ENCODE results near the gene AGRN. TPM values are rescaled to one million over a fixed set of nuclear protein-coding genes. Genes with fewer than 3 reads are reported as not detected.

AGRN gene
- 157 and 485 TPM in 2 replicates for total RNA-seq

DNA sequence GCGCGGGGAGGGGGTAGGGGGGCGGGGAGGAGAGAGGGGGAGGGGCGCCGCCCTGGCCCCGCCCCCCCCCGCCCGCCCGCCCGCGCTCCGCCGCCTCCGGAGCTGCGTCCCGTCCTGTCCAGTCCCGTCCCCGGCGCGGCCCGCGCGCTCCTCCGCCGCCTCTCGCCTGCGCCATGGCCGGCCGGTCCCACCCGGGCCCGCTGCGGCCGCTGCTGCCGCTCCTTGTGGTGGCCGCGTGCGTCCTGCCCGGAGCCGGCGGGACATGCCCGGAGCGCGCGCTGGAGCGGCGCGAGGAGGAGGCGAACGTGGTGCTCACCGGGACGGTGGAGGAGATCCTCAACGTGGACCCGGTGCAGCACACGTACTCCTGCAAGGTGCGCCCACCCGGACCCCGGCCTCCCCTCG is at the start of gene AGRN:
Gene AGRN, plus strand, starts transcription at position 121 of the 405 bp plus-strand sequence. Its CDS starts 53 bp downstream, at position 174.

GRCh38 chr1:981955-982558 is 37.9 kb upstream of the AGRN start, which contains the start of gene PERM1:
Gene PERM1, minus strand, starts transcription at chr1:982093. Its CDS starts 1,064 bp downstream, at chr1:981029.

DNA sequence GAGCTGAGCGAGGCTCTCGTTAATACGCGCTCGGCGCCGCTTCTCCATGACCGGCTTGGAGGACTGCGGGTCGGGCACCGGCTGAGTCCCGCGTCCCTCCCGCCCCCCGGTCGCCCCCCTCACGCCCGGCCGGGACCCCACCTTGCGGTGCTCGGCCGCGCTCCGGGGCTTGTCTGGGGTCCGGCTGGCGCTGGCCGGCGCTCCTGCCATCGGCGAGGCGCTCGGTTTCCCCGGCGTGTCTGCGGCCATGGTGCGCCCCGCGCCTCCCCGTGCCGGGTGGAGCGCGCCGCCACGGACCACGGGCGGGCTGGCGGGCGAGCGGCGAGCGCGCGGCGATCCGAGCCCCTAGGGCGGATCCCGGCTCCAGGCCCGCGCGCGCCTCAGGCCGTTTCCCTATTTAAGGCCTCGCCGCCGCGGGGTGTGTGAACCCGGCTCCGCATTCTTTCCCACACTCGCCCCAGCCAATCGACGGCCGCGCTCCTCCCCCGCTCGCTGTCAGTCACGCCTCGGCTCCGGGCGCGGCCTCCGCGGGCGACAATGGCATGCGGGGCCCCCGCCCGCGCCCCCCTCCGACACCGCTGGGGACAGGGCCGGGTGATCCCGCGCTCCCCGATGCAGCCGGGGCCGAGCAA is 20.1 kb upstream of the AGRN start, which contains the start of gene HES4:
Gene HES4, minus strand, starts transcription at position 373 of the 632 bp plus-strand sequence. Its CDS starts 124 bp downstream, at position 249.

GRCh38 chr1:1013105-1013921 is 6.6 kb upstream of the AGRN start, which contains the start of gene ISG15:
Gene ISG15, plus strand, starts transcription at chr1:1013497. Its CDS starts 77 bp downstream, at chr1:1013574.

DNA sequence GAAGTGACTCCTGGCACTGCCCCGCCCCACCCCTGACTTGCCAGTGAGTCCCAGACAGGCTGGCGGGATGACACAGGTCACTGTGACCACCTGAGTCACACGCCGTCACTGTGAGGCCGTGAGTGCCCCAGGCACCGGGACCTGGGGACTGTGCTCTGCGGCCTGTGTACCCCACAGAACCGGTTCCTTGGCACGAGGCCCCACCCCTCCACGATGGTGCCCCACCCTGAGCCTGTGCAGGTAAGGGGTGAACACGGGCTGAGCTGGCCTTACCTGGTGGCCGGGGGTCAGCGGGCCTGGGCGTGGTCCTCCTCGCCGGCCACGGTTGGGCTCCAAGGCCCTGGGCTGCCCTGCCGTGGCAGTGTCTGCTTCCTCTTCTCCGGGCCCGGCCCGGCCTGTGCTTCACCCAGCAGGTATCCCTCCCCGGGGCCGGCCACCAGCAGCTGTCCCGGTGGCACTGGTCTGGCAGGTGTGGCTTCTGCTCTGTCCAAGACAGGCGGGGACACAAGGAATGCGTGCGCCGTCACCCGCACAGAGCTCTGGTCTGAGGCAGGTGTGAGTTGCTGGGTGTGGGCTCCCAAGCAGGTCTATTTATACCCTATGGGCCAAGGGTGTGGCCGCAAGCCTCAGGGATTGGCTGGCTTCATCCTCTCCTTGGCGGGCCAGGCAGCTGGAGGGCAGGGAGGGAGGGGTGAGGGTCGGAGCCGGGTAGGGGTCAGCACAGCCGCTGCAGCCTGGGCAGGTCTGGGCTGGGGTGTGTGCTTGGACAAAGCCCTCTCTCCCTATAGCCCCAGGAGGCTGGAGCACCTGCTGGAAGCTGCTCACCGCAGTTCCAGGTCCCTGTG is 54.0 kb downstream of the AGRN start, which contains the start of gene RNF223:
Gene RNF223, minus strand, starts transcription at position 564 of the 845 bp plus-strand sequence. CDS start 1,740 bp downstream, outside the sequence.

Other genes with a start within 250 kb of the AGRN start
- gene SAMD11, start 96.2 kb upstream of the AGRN start, total RNA-seq, result under 0.01 TPM in 2 replicates
- 110 and 135 TPM in 2 replicates for gene NOC2L, start 60.9 kb upstream of the AGRN start, total RNA-seq
- 3.1 and 7.7 TPM in 2 replicates for gene KLHL17, start 59.5 kb upstream of the AGRN start, total RNA-seq
- 4.4 and 6.2 TPM in 2 replicates for gene PLEKHN1, start 53.6 kb upstream of the AGRN start, total RNA-seq
- gene PERM1, start 38.0 kb upstream of the AGRN start, total RNA-seq, result 0.07 TPM in 1 of 2 replicates, not detected in the other
- 34.5 and 46.5 TPM in 2 replicates for gene HES4, start 20.0 kb upstream of the AGRN start, total RNA-seq
- gene ISG15, start 6.6 kb upstream of the AGRN start, total RNA-seq, result 25.1 and 119 TPM in 2 replicates
- gene RNF223, start 54.2 kb downstream of the AGRN start, total RNA-seq, result 2.6 and 14.7 TPM in 2 replicates
- gene C1orf159, start 96.0 kb downstream of the AGRN start, total RNA-seq, result 6.5 and 9.3 TPM in 2 replicates
- 0.28 TPM in 1 of 2 replicates, not detected in the other for gene TTLL10, start 153.8 kb downstream of the AGRN start, total RNA-seq
- gene TNFRSF18, start 186.5 kb downstream of the AGRN start, total RNA-seq, result 0.34 and 1.5 TPM in 2 replicates
- 0.14 TPM in 1 of 2 replicates, not detected in the other for gene TNFRSF4, start 194.0 kb downstream of the AGRN start, total RNA-seq
- gene SDF4, start 211.9 kb downstream of the AGRN start, total RNA-seq, result 76.9 and 124 TPM in 2 replicates
- gene B3GALT6, start 212.1 kb downstream of the AGRN start, total RNA-seq, result 24.4 and 25.6 TPM in 2 replicates
- 0.93 and 1.4 TPM in 2 replicates for gene C1QTNF12, start 226.6 kb downstream of the AGRN start, total RNA-seq